HT1080 (cell line): ENCODE data around the gene TOX4. TPM values are rescaled to one million over a fixed set of nuclear protein-coding genes. Genes with fewer than 3 reads are reported as not detected.
A peak's percentile ranks its signal among the peaks of the same experiment; 100 is the strongest.

Source experiments
- DNase-seq: peaks from one replicate; pipeline ENCODE4 v3.0.0-alpha.2; 2015; ENCODE audit warnings: low read depth
- total RNA-seq: library from RNA; depleted of rRNA; stranded (reverse); fragments of >200 nt; shearing (Covaris generic); gene quantifications from 2 replicates; pipeline ENCODE4 v1.2.3, GENCODE V29; 2014

TOX4 gene
- total RNA-seq, 1 experiment from 2014 or later: 46.2 TPM

DNA sequence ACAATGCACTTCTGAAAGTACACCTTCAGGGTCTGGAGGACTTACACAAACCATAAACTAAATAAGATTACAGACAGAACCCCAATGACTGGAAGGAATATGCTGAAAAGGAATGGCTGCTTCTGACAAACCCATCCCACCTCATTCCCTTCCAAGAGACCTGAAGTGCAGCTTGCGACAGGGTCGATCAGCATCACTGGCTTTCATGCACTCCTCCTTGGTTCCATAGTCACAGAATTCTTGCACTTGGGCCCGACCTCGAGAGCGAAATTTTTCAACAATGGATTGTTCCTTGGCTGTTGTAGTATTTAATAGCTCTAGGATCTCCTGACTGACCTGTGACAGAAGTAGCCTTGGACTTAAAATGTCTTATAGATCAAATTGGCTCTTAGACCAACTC lies 24.6 kb downstream of the TOX4 start:
- no peak for DNase-seq

DNA sequence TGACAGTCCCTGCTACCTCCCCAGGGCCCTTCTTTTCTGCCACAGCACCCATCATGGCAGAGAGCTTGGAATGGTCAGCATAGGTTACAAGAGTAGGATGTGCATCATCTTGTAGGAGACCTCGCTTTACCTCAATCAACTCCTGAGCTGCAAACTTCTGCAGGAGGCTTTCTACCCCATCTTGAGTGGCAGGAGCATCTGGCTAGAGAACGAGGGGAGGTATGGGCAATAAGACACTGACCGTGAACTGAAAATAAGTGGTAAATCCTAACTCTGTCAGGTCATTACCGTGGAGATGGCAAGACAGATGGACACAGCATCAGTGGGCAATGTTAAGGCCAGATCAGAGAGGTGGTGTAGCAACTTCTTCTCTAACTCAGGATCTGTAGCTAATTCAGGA lies 26.4 kb downstream of the TOX4 start:
- no peak for DNase-seq

DNA sequence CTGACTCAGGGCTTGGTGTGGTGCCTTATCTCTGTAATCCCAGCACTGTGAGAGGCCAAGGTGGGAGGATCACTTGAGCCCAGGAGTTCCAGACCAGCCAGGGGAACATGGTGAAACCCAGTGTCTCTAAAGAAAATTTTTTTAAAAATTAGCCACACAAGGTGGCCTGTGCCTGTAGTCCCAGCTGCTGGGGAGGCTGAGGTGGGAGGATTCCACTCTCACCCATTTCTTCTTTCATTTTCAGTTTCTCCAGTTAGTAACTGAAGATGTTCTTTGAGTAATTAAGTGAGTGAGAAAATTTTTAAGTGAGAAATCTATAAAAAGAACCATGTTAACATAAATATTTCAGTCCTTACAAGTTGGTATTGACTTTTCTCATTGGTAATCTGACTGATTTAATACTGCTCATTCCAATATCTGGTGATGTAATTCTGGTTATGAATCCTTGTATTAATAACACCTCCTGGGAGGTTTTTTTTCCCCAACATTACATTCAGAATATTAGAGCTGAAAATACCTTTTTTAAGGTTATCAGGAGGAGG lies 28.1 kb downstream of the TOX4 start:
- DNase-seq: no peak

DNA sequence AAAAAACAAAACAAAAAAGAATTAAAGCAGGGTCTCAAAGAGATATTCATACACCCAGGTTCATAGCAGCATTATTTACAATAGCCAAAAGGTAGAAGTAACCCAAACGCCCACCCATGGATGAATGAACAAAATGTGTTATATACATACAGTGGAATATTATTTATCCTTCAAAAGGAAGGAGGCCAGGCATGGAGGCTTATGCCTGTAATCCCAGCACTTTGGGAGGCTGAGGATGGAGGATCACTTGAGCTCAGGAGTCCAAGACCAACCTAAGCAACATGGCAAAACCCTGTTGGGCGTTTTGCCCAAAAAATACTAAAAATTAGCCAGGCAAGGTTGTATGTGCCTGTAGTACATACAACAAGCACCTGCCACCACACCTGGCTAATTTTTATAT lies 29.6 kb downstream of the TOX4 start:
- no peak for DNase-seq

DNA sequence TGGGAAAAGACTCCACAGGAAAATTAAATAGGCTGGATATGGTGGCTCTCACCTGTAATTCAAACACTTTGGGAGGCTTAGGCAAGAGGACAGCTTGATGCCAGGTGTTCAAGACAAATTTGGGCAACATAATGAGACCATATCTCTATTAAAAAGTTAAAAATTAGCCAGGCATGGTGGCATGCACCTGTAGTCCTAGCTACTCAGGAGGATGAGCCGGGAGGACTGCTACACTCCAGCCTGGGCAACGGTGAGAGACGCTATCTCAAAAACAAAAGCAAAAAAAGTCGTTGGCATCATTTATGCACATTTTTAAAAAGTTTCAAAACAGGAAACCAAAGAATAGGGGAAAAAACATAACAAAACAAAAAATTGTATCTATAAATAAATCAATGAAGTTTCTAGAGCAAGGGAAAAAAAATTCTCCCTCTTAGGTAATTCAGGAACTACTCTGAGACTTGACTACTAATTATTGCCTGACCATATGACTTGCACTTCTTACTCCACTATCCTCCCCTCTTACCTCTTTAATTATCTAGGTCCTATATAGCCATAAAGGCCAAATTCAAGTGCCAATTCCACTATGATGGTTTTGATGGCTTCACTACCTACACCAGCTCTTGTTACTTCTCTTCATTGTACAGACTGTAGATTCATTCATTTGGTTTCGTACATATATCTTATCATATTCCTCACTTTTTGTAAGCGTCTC lies 32.6 kb downstream of the TOX4 start:
- no peak for DNase-seq

DNA sequence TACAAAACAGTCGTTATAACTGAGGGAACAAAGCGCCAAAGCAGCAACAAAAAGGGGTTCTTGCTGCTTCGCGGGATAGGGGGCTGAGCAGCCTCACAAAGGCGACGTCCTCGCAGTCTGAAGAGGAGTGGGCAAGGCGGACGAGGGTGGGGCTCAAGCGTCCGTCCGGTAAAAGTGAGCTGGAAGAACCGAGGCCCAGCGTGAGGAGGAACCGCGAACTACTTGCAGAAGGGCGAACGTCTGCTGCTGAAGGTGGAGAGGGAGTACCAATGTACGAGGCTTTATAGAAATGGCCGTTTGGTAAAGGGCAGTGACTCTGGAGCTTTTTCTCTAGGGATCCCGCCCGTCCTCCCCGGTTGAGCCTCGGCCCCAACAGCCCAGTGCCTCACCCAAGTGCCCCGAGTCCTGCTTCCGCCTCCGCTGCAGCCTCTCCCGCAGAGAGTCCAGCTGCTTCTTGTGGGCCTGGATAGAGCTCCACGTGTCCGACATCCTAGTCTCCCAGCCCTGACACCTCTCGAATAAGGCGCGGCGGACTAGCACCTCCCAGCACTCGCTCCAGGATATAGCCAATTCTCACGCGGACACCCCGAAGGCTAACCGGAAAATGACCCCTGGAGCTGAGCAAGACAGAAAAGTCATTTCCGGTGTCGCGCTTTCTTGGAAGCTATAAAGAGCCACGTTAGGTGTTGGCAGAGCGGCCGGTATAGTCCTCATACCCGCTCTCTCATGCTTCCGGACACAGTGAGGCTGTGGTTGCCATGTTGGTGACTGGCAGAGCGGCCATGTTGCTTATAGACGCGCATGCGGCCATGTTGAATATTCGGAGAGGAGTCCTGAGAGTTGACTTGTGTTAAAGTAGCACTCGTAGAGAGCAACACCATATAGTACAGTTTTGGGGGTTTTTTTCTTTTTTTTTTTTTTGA lies 34.0 kb downstream of the TOX4 start, which contains the start of gene METTL3:
Gene METTL3 (minus strand): TSS at position 606 of the 923 bp plus-strand sequence. CDS start 117 bp downstream, at position 489.
- DNase-seq: peak; percentile 99

DNA sequence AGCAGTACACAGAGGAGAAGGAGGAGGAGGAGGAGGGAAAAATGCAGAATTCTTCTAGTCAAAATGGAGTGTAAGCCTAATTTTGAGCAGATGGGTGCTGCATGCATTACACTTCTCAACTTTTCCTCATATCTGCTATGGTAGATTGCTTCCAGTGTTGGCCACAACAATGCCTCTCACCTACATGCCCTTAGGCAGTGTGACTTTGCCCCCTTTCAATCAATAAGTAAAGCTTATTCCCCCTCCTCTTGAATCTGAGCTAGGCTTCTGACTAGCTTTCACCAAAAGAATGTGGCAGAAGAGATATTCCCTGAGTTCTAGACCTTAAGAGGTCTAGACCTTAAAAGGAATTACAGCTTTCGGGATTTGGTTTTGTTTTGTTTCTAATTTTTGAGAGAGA lies 37.3 kb downstream of the TOX4 start:
- no peak for DNase-seq

DNA sequence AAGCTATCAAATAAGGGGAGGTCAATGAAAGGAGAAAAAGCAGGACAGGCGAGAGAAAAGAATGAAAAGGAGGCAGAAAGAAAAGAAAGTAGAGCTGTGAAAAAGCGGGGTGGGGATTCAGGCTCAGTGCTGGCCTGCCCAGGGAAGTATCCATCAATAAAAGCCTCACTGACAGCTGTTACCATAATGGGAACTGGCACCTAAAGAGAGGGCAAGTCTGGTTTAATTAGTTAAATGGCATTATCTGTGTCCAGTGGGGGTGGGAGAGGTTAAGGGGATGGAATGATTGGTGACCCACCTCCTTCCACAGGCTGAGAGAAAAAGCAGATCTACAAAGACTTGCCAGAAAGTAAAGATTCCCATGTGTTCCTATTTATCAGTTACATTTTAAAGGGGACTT lies 41.7 kb downstream of the TOX4 start:
- DNase-seq: no peak

DNA sequence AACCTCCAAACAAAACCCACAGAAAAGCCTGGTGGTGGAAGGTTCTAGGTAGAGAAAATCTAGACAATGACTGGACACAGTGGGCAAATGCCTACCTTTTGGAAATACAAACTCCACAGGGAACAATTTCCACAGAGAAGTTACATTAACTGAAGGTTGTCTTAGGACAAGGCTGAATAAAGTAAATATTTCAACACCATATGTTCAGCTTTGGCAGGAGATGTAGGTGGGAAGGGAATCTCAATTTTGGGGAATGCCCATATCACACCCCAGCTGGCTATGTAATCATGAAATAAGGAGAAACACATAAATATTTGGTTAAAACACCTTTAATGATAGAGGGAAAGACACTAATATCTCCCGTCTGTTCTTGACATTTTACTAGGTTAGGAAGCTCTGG lies 43.8 kb downstream of the TOX4 start:
- no peak for DNase-seq

DNA sequence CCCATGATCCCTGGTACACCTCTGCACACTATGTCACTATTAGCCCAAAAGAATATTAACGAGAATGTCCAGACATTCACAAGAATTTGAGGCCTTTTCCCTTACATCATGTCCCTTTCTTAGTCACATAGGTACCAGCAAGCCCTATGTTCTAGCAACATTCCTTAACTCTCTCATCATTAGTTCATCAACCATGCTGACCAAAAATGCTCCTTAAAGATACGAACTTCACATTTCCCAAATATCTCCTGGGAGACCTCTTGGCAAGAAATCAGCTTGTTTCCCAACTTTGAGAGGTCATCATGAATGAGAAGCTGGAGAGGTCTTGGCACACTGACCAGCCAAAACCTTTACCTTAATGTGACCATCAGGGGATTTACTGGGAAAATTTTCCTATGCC lies 44.5 kb downstream of the TOX4 start:
- no peak for DNase-seq

DNA sequence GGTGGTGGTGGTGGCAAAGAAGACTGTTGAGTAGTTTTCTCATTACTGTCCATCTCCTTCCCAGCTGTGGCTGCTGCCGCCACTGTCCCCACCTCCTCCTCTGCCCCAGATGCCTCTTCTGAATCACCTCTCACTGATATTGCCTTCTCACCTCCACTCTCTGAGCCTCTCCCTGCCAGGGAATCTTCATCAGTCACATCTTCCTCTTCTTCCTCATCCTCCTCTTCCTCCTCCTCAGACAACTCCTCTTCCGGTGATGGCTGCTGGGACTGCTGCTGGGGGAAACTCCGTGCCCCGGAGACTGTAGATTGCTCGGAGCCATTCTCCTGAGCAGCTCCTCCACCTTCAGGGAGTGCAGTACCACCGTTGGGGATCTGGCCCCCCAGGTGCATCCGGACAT lies 46.2 kb downstream of the TOX4 start:
- no peak for DNase-seq

DNA sequence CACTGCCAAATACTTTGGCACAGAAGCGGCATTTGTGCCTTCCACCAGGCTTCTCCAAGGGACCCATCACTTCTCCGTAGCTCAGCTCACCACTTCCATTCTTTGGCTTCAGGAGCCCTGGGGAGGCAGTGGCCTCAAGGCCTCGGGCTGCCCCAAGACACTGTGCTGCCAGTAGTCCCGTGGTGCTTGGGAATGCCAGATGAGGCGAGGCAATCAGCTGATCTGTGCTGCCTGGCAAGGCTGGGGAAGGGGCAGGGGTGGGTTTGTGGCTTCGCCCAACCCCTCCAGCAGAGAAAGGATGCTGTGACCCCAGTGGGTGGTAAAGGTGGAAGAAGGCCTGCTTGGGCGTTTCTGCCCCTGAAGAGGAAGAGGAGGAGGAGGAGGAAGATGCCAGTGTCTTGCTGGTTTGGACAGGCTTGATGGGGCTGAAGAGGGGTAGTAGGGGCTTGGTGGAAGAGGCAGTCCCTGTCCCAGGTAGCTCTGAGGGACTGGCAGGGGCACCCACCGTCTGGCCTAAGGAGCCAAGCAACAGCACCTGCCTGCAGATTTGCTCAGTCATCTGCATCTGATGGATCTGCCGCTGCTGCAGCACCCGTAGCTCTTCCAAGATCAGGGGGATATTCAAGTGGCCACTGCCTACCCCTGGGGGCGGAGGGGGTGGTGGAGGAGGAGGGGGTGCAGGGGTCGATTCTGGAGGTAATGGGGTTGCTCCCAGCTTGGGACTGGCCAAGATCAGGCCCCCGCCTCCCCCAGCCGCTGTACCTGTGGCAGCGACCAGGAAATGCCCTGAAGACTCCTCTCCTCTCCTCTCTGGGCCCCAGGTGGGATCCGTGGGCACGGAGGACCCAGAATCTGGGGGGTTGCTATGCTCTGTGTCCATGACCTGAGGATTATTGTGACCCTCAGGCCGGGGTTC lies 47.8 kb downstream of the TOX4 start:
- DNase-seq: no peak

DNA sequence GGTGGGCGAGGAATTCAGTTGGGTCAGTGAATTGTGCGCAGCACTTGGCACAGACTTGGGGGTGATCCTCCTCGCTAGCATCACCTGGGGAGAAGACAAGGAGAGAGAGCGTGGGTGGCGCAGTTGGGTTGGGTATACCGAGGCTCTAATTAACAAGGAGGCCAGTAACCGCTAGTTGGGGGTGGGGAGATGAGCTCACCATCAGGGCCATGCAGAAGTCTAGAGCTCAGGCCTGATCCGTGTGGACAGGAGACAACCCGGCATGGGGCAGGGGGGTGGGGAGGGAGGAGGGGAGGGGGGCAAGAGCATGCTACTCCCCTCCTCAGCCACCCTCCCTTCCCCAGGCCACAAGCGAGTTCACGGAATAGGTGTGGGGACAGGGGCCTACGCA lies 48.6 kb downstream of the TOX4 start:
- DNase-seq: no peak

DNA sequence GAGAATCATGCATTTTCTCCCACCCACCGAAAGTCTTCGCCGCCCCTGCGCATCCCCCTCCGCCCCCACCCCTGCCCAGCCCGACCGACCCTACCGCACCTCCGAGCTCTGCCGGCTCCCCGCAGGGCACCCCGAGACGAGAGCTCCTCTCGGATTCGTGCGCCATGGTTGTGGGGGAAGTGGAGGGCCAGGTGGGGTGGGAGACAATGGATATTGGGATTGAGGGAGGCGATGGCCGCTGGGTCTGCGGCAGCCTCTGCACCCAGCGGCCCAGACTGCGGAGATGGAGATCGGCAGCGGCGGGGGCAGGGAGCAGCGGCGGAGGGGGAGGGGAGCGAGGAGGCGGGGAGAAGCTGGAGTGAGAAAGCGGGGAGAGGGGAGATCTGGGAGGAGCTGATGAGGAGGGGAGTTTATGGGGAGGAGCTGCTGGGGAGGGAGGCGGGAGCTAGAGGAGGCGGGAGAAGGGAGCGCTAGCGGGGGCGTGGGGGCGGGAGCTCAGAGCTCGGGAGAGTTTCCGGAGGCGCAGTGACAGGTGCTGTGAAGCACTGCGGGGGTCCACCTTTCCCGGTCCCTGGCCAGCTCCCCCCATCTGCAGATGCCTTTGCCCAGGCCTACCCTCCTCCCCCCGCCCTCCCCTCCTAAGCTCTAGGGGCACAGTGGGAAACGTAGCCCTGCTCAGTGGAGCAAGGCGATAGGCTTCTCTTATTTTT lies 49.1 kb downstream of the TOX4 start, which contains the start of gene SALL2:
Gene SALL2 (minus strand): TSS at position 385 of the 710 bp plus-strand sequence. CDS start 219 bp downstream, at position 166.
- no peak for DNase-seq

DNA sequence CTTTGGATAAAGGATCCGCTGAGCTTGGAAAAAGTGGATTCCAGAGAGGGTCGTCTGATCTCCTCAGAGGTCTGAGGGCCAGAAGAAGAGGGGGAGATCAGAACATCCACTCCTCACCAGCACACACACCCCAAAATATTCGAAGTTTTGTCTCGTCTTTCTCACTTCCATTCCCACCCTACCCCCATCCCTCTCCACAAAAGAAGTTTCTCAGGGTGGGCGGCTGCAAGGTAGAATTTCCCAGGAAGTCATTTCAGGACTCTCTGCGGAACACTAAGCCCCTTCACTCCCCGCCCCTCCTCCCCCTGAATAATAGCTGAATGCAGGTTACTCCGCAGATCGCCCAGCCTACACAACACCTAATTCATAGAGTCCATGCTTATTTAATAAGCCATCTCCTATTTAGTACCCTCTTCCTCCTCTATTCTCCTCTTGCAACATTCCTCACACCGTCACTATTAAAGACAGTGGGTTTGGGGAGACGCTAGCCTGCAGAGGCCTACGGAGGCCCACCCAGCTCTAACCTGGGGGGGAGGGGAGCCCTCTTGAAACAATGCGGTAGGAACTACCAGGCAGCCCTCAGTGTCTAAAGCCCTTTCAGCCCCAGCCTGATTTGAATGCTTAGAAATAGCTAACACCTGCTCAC lies 49.8 kb downstream of the TOX4 start:
- DNase-seq: no peak

DNA sequence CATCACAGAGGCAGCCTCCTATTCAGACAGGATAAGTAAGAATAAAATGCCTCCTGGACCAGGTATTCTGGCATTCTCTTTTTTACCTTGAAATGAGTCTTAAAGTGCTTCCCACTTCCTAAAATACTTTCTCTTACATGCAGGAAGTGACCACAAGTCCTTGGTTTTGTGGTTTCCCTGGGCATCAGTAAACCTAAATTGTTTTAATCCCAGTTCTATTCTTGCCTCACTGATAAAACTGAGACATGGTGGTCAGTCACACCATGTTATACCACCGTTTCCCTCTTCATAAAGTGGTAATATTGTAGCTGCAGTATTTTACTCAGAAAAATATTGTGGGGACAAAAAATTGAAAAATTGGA lies 50.3 kb downstream of the TOX4 start:
- no peak for DNase-seq

DNA sequence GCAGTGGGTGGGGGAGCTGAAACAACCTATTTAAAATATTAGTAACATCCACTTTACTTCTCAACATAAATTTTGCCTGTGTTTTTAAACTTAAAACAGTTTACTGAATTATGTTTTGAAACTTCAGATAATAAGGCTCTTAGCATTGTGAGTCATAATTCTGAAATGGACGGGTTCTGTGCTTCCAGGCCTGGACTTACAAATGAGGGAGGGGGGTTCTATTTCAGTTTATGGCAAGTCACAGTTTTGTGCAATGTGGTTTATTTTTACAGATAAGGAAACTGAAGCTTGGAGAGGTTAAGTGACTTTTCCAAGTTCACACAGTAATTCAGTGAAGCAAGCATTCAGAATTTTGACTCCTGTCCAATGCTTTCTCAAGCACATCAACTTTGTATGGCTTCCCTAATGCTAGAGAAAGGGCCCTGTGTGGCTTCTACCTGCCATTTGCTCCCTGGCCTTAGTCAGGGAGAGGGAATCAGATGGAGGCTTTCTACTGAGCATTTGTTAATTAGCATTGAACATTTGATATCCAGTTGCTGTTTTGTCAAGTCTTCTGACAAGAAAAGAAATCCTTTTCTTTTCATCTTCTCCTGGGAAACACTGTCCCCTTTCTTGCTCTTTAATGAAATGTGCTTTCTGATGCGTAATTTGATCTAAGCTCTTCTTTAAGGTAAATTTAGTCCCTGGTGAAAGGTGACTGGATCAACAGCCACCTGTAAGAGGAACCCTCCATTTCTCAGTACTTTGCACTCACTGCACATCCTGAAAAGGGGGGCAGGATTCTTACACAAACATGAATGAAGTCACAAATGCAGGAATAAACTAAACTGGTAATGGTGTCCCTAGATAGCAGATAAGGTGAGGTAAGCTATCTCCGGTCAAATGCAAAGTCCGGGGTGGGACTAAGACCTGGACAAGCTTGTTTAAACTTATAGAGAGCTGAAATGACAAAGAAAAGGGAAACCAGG lies 51.7 kb downstream of the TOX4 start:
- no peak for DNase-seq

DNA sequence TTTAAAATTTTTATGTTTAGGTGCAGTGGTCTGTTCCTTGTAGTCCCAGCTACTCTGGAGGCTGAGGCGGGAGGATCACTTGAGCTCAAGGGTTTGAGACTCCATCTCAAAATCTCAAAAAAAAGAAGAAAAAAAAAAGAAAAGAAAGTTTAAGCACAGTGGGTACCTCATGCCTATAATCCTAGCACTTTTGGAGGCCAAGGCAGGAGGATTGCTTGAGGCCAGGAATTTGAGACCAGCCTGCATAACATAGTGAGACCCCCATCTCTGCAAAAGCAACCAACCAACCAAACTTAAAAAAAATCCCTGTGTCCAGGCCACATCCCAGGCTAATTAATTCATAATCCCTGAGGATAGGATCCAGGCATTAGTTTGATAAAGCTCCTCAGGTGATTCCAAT lies 52.5 kb downstream of the TOX4 start:
- no peak for DNase-seq

DNA sequence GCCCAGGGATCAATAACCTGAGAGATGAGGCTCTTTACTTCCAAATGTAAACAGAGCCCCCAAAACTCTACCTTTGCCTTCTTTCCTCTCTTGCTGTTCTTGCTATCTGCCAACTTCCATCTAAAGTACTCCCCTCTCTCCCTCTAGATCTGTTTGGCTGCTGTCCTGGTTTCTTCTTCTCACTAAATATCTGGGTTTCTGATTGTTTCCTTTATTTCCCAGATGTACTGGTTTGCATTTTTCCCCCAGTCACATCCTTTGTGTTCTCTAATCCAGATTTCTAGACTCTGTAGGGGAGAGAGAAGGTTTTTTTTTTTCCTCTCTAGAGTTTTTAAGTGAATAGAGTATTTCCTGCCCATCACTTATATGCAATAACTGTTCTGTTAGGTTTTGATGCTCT lies 56.3 kb downstream of the TOX4 start:
- no peak for DNase-seq
